ENCODE results near the gene SLC34A2.

- TF ChIP-seq CTCF (conservative IDR thresholded peaks at IDR 0.05; ENCODE audit: low read depth, low read length) = no peak
- TF ChIP-seq EZH2phosphoT487 (IDR thresholded peaks at IDR 0.05; ENCODE audit: borderline replicate concordance, low read length) = no peak
Observed at GRCh38 chr4:25624616-25625015, 31.0 kb upstream of the SLC34A2 start.

Data from PC-3 (cell line).